HG02759 (cell line): Measurements from ENCODE around the gene ELF4.
A peak's percentile ranks its signal among the peaks of the same experiment; 100 is the strongest.
"Not testable (repeated sequence)": the region's sequence is repeated elsewhere in the genome, so short reads cannot be mapped to it uniquely, and the experiment has no call there.

Experiments used
- ATAC-seq: cut with Tn5 transposase; IDR thresholded peaks from one replicate; pipeline ENCODE4 v1.9.1; 2021; ENCODE audit warnings: mild to moderate bottlenecking, moderate library complexity; ENCODE audit not compliant: unreplicated experiment

ELF4 gene

DNA sequence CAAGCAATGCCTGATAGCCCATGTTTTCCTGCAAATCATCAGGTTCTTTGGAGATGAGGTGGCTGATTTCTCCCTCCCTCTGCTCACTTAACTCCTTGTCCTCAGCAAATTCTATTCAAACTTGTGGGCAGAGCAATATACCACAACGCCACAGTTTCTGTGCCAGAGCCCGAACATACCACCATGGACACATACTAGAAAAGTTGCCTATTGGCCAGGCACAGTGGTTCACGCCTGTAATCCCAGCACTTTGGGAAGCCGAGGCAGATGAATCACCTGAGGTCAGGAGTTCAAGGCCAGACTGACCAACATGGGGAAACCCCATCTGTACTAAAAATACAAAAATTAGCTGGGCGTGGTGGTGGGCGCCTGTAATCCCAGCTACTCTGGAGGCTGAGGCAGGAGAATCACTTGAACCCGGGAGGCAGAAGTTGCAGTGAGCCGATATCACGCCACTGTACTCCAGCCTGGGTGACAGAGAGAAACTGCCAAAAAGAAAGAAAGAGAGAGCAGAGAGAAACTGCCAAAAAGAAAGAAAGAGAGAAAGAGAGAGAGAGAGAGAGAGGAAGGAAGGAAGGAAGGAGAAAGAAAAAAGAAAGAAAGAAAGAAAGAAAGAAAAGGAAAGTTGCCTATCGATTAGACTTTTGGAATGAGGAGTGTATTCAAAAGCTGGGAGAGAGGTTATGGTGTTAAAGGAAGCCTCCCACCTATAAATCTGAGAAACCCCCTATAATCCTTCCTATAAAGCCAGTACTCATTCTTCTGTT lies 5.0 kb upstream of the ELF4 start:
- not testable (repeated sequence) for ATAC-seq

DNA sequence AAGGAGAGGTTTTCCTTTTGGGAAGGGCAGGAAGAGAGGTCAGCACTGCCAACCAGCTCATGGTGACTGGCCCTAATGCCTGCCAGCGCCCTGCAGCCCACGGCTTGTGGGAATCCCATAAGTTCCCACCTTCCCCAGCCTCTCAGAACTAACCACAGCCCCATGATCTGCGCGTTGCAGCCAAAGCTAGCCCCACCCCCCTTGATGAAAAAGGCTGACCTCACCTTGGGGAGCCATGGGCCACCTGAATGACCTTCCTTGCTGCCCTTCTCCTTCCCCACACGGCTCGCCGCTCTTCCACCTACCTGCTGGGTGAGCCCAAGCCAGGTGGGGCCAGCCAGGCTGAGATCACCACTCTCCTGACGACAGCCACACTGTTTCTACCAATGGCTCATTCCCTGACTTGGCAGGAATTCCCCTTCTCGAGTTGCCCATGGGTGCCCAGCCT lies 3.9 kb upstream of the ELF4 start:
- no peak for ATAC-seq

DNA sequence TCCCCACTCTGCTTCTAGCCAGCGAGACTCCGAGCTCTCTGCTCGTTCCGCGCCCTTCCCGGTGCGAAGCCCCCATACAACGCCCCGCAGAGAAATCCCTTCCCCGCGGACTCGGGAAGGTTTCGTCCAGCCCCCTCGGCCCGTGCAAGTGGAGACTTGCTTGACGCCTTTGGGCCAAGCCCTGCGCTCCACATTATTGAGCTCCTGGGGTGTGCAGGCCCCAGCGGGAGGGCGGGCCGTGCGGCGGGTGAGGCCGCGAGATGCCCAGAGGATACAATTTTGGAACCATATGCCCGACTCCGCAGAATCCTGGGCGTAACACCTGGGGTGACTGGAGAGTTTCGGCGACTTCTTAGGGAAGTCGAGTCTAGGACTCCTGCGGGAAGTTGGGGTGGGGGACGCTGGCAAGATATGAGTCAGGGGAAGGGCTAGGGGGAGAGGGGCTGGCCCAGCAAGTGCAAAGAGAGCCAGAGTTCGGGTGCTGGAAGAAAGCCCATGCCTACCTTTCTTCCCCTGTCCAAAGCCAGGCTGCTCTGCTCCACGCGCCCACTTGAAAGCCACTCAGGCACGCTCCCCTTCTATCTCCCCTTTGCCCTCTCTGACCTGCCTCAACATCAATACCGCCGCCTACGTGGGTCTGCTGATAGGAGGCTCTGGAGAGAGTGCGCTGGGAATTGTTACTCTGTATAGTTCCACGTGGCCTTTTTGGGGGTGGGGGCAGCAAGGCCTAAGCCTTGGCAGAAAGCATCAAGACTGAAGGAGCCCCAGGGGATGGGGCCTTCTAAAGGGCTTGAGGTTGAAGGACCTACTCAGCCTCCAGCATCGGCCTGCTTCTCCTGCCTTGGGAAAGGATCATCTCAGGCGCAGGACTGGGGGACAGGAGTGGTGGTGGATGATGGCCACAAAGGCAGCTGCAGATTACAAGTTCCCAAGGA lies 1.2 kb upstream of the ELF4 start:
- no peak for ATAC-seq

DNA sequence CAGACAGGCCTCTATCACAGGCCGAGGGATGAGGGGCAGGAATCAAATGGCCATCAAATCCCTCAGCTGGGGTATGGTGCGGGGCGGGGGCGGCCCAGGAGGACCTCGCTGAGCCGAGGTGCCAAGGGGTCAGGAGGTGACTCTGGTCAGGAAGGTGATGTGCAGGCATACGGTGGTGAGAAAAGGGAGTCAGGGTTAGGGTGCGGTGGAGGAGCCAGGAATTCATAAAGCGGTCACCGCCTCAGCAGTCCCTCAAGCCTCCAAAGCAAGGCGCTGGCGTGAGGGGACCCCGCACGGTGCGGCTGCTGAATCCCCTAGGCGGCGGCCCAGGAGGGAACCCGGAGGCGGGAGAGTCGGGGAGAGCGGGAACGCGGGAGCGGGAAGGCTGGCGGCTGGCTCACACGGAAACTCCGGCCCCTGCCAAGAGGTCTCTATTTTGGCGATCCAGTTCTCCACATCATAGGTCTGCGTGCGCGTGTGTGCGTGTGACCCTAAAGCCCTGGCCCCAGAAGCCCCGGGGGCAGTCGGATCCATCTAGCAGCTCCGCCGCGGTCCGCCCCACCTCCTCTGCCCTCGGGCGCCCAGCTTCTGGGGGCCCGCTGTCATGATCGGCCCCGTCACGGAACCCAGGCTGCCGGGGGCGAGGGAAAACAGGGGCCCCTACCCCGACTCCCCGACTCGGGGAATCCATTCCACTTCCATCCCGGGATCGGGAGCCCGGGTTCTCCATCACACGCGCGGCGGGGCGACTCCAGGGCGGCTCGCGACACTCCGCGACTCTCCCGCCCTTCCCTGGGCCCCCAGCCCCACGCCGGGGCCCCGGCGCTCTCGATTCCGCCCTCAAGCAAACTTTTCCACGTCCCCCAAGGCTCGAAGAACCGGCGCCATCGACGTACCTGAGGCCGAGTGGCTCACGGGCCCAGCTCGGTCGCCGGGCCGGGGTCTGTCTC lies 593 bp downstream of the ELF4 start:
- ATAC-seq, result peak; percentile 11

DNA sequence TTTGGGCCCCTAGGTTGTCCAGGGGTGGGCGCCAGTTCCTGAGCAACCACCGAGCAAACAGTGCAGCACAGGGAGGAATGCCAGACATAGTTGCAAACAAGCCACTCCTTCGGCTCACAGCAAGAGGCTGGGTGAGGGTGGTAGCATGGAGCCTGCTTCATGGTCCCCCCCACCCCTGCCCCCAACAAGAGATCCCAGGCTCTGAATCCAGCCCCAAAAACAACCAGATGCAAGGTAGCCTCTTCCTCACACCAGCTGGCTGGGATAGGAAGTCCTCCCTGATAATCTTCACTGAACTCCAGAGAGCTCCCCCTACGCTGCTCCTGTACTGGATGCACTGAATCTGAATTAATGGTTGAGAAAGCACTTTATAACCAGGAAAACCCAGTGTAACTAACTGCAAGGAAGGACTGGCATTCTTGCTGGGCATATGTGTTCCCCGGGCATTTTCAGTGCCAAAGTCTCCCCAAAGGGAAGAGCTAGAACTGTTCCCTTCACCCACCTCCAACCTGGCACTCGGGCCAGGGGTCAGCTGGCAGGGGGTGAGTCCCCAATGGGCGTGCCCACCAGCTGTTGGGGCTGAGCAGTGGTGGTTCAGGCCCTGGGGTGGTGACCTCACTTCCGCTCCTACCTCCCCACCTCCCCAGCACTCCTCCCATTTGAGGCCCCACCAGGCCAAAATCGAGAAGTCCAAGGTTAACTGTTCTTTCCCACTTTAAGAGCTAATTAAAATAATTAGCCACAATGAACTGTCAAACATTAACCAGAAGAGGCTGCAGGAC lies 1.5 kb downstream of the ELF4 start:
- peak; percentile 79 for ATAC-seq

DNA sequence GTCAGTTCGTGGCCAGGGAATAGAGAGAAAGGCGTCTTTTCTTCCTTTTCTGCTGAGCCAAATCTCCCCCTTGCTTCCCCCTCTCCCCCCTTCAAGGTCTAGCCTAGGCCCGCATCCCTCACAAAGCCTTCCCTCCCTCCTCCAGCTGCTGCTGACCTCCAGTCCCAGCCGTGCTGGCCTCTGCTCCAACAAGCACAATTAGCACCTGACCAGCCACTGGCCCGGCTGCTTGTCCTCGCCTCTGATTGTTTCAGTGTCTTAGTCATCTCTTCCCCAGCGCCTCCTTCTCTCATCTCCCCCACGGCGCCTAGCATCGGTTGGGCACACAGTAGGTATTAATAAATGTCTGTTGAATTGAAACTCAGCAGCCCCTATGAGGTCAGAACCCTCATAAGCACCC lies 4.2 kb downstream of the ELF4 start:
- no peak for ATAC-seq

DNA sequence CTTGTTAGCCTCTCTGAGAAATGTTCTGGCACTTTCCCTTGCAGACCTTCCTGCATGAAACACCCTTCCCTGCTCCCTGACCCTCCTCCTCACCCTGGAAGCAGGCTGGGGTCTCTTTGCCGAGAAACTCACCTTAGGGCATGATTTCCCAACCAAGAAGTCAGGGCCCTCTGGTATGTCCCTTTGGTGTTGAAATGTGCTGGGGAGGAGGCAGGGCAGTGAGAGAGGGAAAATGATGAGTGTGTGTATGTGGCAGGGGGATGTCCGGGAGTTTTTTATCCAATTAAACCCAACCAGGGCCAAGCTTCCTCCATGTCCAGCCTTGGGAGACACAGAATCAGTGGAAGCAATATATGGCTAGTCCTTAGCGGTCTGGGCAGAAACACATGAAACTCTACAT lies 5.1 kb downstream of the ELF4 start:
- ATAC-seq, result no peak

DNA sequence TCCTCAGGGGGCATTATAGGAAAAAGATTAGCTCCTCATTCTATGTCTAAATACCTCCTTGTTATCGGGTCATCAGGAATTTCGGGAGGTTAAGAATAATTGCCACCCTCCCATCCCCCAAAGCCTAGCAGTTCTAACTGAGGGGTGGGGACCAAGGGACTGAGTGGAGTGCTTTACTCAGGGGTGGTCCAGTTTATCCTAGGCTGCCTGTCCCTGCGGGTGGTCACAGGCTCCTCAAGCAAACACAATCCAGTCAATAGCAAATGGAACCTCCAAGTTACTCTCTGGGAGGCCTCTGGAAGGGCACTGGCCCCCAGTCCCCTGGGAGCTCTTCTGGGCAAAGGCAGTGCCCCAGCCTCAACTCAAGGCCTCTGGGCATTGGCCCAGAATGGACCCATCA lies 6.7 kb downstream of the ELF4 start:
- no peak for ATAC-seq

DNA sequence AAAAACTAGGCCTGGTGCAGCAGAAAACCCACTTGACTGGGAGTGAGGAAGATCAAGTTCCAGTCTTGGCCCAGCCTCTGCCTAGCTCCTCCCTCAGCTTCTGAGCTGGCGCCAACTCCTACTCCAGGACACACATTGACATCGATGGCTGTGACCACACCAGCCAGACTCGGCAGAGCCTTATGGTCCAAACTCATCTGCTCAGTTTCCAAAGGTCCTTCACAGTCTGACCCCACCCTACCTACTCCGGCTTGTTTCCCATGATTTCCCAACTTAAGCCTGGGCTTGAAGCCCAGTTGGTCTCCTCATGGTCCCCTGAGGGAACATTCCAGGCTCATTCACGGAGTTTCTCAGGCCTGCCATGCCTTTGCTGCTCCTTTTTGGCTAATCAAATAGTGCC lies 10.1 kb downstream of the ELF4 start:
- ATAC-seq, result no peak

DNA sequence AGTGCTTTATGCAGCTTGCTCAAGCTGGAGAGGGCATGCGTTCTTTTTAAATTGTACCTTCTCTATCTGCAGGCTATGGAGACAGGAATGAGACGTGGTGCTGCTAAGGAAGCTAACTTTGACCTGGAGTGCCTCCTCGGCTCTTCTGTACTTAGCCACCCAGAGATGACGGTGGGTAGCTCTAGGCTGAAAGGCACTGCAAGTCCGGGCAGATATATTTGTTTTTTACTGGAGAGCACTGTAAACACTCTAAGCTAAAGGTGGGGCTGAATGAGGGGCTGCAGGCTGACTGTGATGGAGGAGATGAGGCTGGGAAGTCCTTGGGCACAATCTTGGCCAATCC lies 12.1 kb downstream of the ELF4 start:
- no peak for ATAC-seq

DNA sequence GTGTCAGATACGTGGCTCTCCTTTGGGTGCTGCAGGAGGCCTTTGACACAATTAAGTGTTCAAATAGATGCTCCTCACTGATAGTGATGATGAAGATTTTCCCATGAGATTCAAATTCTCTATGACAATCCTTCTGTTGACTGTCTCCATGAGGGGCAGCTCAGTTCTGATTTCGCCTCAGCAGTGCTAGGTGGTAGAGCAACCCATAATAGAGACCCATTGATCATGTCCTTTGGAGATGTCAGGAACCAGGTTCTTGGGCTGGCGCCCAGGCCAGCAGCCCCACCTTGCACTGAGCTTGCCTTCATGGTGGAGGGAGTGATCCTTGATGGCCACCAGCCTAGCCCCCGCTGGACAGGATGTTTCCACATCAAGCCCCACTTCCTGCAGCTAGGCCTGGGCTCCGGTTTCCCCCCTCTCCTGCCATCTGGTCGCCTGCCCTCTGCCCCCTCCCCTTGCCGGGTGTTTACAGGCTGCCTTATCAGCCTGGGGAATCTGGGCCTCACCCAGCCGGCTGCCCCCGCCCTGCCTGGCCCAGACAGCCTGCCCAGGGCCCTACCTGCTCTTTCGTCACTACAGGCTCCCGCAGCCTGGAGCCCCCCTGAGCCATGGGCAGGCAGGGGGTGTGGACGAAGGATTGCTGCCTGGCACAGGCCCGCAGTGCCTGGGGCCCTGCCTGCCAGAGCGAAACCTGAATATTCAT lies 12.6 kb downstream of the ELF4 start:
- no peak for ATAC-seq

DNA sequence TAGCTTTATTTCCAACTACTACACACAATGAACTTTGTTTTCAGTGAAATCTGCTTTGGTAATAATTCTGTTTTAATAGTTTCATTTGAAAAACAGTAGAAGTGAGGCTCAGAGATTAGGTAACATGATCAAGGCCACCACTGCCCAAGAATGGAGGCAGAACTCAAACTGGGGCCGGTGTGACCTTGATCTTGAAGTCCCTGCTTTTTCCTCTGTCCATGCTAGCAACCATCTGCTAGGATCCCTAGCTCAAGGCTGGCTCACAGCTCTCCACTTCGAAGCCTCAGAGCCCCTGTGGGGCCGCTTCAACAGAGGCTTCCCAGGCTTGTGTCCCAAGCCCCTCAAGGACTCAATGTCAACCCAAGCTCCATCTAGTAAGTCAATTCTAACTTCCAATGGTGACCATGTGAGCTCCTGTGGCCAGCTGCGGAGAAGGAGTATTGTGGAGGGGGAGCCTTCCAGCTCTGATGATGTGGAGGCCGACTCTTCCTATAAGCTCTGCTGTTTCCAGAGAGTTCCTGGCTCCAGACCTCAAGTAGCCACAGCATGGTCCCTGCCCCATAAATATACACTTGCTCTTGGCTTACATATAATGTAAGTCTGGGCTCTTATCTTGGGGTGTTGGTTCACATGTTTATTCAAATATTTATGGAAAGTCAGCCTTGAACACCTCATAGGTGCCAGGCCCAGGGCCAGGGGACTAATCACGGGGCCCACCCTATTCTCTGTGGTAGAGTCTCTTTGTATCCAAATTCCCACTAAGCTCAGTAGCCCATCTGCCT lies 14.9 kb downstream of the ELF4 start:
- no peak for ATAC-seq

DNA sequence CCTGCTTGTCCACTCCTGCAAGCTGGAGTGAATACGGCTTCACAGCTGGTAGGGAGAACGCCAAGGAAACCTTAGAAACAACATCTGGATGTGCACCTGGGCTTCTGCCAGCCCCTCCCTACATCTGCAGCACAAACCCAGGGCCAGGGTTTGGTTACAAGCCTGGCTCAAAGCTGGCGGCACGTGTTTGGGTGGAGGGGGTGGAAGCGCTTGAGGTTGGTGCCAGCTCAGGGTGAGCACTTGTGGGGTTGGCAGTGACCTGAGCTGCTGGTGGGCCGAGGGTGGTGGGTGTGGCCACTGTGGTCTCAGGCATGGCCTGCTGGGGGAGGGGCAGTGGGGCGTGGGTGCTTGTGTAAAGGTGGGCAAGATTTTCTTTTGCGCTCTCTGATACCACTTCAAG lies 15.6 kb downstream of the ELF4 start:
- ATAC-seq, result no peak

DNA sequence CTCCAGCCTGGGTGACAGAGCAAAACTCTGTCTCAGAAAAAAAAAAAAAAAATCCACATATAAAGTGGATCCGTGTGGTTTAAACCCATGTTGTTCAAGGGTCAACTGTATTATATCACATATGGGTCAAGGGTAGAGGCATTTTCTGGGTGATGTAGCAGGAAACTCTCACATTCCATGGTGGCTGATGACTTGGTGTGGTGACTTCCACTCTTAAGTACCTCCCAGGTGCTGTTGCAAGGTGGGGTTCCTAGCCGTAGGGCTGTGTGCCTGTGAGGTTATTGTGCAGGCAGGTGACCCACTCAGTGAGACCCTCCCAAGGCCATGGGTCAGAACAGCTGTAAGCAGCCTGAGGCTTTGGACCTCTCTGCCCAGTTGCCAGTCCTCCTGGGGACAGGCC lies 17.0 kb downstream of the ELF4 start:
- no peak for ATAC-seq

DNA sequence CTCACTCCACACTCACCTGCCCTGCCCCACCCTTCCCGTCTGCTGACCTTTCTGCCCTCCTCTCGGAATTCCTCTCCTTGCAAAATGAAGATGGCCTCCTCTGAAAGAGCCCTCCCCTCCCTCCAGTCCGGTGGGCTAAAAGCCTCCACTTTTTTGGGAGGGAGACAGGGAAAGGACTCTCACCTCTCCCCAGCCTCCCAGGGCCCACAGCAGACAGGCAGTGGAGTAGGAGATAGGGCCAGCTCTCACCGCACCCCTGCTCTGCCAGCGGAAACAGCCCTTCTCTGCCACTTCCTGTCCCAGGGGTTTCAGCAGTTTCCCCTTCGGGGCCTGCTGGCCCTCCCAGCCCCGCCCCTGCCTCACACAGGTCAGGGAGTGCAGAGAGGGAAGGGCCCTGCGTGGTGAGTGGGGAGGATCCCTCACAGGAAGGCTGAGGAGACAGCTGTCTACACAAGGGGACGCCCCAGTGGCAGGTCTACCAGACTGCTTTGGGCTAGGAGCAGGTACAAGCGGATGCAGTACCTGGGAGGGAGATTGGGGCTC lies 18.2 kb downstream of the ELF4 start:
- peak; percentile 99 for ATAC-seq

DNA sequence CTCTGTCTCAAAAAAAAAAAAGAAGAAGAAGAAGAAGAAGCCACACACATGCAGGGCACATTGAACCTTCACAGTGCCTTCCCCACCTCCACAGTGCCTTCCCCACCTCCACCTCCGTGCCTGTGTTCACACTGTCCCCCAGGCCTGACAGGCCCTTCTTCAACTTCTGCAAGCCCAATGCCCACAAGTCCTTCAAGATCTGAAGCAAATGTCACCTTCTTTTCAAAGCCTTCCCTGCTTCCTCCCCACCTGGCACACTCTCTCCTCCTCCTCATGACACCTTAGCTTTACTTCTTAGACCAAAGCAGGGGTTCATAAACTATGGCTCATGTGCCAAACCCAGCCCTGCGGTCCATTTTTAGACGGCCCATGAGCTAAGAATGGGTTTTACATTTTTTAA lies 19.9 kb downstream of the ELF4 start:
- ATAC-seq, result no peak

DNA sequence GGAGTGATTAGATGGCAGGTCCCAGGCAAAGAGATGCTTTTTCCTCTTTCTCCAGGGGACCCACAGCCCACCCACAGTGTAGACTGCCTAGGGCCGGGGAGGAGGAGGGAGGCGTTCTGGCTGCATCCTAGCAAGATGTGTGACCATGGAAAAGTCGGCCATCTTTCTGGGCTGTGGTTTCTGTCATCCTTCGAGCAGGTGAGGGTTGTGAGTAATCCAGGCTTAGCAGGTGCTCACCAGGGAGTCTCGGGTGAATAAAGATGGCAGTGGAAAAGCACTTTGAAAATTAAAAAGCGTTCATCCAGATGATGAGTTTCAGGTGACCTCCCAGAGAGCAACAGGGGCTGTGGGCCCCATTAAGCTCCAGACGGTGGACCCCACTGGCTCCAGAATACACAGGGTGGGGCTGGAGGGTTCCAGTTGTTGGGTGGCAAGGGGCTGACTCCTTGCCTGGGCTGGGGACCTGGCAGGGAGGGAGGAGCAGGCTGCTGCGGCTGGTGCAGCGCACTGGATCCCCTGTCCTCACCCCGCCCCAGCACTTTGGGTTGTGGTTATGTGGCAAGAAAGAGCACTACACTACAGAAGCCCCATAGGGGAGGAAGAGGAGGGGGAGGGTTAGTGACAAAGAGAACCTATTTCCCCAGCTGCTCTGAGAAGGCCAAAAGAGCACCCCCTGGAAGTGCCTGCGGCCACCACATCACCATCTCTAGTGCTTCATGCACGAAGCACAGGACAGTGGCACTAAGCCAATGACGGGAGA lies 23.7 kb downstream of the ELF4 start:
- ATAC-seq, result peak; percentile 40
